Ramos (cell line): ENCODE data around the gene CLCN3.

Source experiments
- in situ Hi-C: fragments of 300-500 bp; cut with MboI; formaldehyde crosslinking; loops from one replicate; pipeline ENCODE4 v1.14.3; 2022; ENCODE audit warnings: low sequenced_read_pairs; ENCODE audit not compliant: unreplicated experiment

CLCN3 gene

GRCh38 chr4:169615467-169616106 lies 4.8 kb upstream of the CLCN3 start:
- in situ Hi-C loops: loop anchor here (25.0 kb wide), 1 partner anchor 422 kb away; the partner anchor contains the start of gene MFAP3L

GRCh38 chr4:169616846-169617245 lies 3.5 kb upstream of the CLCN3 start:
- in situ Hi-C loops: loop anchor here (25.0 kb wide), 1 partner anchor 420 kb away; the partner anchor contains the start of gene MFAP3L

- in situ Hi-C loops: loop anchor here (25.0 kb wide), 1 partner anchor 420 kb away; the partner anchor contains the start of gene MFAP3L
Observed at GRCh38 chr4:169617306-169617705, 3.1 kb upstream of the CLCN3 start.

- in situ Hi-C loops: loop anchor here (25.0 kb wide), 1 partner anchor 419 kb away; the partner anchor contains the start of gene MFAP3L
Observed at GRCh38 chr4:169618286-169618685, 2.1 kb upstream of the CLCN3 start.

GRCh38 chr4:169618986-169619385 lies 1.4 kb upstream of the CLCN3 start:
- in situ Hi-C loops: loop anchor here (25.0 kb wide), 1 partner anchor 418 kb away; the partner anchor contains the start of gene MFAP3L

GRCh38 chr4:169619518-169619957 lies 840 bp upstream of the CLCN3 start:
- in situ Hi-C loops: loop anchor here (25.0 kb wide), 1 partner anchor 418 kb away; the partner anchor contains the start of gene MFAP3L

- in situ Hi-C loops: loop anchor here (25.0 kb wide), 1 partner anchor 416 kb away; the partner anchor contains the start of gene MFAP3L
Observed at GRCh38 chr4:169620880-169621248, 486 bp downstream of the CLCN3 start.

- in situ Hi-C loops: loop anchor here (25.0 kb wide), 1 partner anchor 415 kb away; the partner anchor contains the start of gene MFAP3L
Observed at GRCh38 chr4:169621731-169622492, 1.5 kb downstream of the CLCN3 start.

GRCh38 chr4:169622566-169622965 lies 2.2 kb downstream of the CLCN3 start:
- in situ Hi-C loops: loop anchor here (25.0 kb wide), 1 partner anchor 415 kb away; the partner anchor contains the start of gene MFAP3L

- in situ Hi-C loops: loop anchor here (25.0 kb wide), 1 partner anchor 413 kb away; the partner anchor contains the start of gene MFAP3L
Observed at GRCh38 chr4:169624012-169624411, 3.6 kb downstream of the CLCN3 start.

GRCh38 chr4:169625886-169626285 lies 5.5 kb downstream of the CLCN3 start:
- in situ Hi-C loops: no loop called here

GRCh38 chr4:169626331-169627282 lies 6.2 kb downstream of the CLCN3 start:
- in situ Hi-C loops: no loop called here

GRCh38 chr4:169627307-169627706 lies 6.9 kb downstream of the CLCN3 start:
- in situ Hi-C loops: no loop called here

- in situ Hi-C loops: no loop called here
Observed at GRCh38 chr4:169628579-169628978, 8.2 kb downstream of the CLCN3 start.

- in situ Hi-C loops: no loop called here
Observed at GRCh38 chr4:169630069-169630468, 9.7 kb downstream of the CLCN3 start.

- in situ Hi-C loops: no loop called here
Observed at GRCh38 chr4:169632896-169633295, 12.5 kb downstream of the CLCN3 start.

GRCh38 chr4:169634975-169635374 lies 14.6 kb downstream of the CLCN3 start:
- in situ Hi-C loops: no loop called here

GRCh38 chr4:169640261-169640870 lies 20.0 kb downstream of the CLCN3 start:
- in situ Hi-C loops: no loop called here

GRCh38 chr4:169644802-169645201 lies 24.4 kb downstream of the CLCN3 start:
- in situ Hi-C loops: no loop called here
